ENCODE data around the gene JAKMIP2. TPM values are rescaled to one million over a fixed set of nuclear protein-coding genes. Genes with fewer than 3 reads are reported as not detected.
"Not testable (repeated sequence)": the region's sequence is repeated elsewhere in the genome, so short reads cannot be mapped to it uniquely, and the experiment has no call there.

The JAKMIP2 gene
- total and polyA plus RNA-seq, 2 donors (not counting 1 experiment from before 2014, with no cell fraction given) = 1.3 to 6.5 TPM

- Histone ChIP-seq H3K79me2 (ENCODE audit: control insufficient read depth, insufficient read depth, low read length) (no peaks in the 10 kb centered on the region), H3K4me3 (replicated peaks in 1 of 4; ENCODE audit: control extremely low read depth in 1 of 4, insufficient read depth in 1 of 4, low read depth in 3 of 4, low read length in 4 of 4) (no peak overlapping the region), H3K27ac (ENCODE audit: insufficient read depth, low read length) (no peak overlapping the region), H3K27me3 (ENCODE audit: control insufficient read depth, insufficient read depth, low read length) (no peaks in the 10 kb centered on the region), H3K9me3 (ENCODE audit: control insufficient read depth, insufficient read depth, low read depth, low read length) (no peaks in the 10 kb centered on the region), H3K36me3 (ENCODE audit: control insufficient read depth, insufficient read depth, low read length) (no peaks in the 10 kb centered on the region), H4K20me1 (ENCODE audit: control insufficient read depth, extremely low read depth, insufficient read depth, low read length) (no peaks in the 10 kb centered on the region), H3K9ac (ENCODE audit: insufficient read depth, low read length) (no peak overlapping the region), H3K4me1 (ENCODE audit: control insufficient read depth, extremely low read depth, insufficient read depth, low read length) (no peaks in the 10 kb centered on the region), H2AFZ (ENCODE audit: low read length) (no peak overlapping the region), H3K4me2 (ENCODE audit: extremely low read depth, insufficient read depth, low read length) (no peak overlapping the region)
- no peak for TF ChIP-seq CTCF (conservative IDR thresholded peaks at IDR 0.05 in 1 of 2, IDR thresholded peaks at IDR 0.05 in 1 of 2; ENCODE audit: low read depth in 1 of 2, low read length in 2 of 2)
- no peak for TF ChIP-seq EZH2 (IDR thresholded peaks at IDR 0.05; ENCODE audit: low read length, missing control alignments)
- DNase-seq (ENCODE audit: low read depth in 2 of 2) = no peak
These were observed 43.8 kb upstream of the JAKMIP2 start for GRCh38 chr5:147826361-147826760.

DNA sequence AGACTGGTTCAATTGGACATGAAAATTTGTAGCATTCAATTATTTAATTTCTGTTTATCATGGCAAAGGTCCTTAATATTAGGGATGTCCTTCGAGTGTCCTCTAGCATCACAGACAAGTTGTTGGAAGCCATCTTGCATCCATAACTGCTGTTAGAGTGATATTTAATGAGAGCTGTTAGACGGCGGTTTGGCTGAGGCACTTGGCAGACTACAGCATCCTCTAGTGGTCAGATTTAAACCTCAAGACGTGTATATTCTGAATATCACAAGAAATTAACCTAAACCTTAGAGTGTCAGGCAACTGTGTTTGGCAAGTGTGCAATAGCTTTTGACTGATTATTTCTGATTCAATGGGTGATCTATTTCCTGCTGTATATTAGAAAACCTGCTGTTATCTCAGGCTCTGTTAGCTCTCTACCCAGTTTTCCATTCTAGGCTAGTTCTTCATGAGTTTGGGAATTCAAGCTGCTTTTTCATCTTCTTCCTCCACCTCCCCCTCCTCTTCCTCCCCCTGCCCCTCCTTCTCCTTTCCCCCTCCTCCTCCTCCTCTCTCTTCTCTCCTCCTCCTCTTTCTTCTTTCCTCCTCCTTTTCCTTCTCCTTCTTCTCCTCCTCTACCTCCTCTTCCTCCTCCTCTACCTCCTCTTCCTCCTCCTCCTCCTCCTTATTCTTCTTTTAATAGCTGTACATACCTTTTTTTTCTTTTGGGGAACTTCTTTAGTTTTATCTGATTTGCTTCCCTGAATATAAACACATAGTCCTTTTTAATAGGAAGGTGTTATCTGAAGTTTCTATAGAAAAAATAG lies 40.4 kb upstream of the JAKMIP2 start:
- Histone ChIP-seq H3K9me3 (ENCODE audit: control insufficient read depth, insufficient read depth, low read depth, low read length) (no peaks in the 10 kb centered on the region), H3K79me2 (ENCODE audit: control insufficient read depth, insufficient read depth, low read length) (no peaks in the 10 kb centered on the region), H2AFZ (ENCODE audit: low read length) (no peak overlapping the region), H3K4me1 (ENCODE audit: control insufficient read depth, extremely low read depth, insufficient read depth, low read length) (no peaks in the 10 kb centered on the region), H3K9ac (ENCODE audit: insufficient read depth, low read length) (no peak overlapping the region), H3K27me3 (ENCODE audit: control insufficient read depth, insufficient read depth, low read length) (no peaks in the 10 kb centered on the region), H3K4me3 (replicated peaks in 1 of 4; ENCODE audit: control extremely low read depth in 1 of 4, insufficient read depth in 1 of 4, low read depth in 3 of 4, low read length in 4 of 4) (no peak overlapping the region), H3K4me2 (ENCODE audit: extremely low read depth, insufficient read depth, low read length) (no peak overlapping the region), H3K36me3 (ENCODE audit: control insufficient read depth, insufficient read depth, low read length) (no peaks in the 10 kb centered on the region), H3K27ac (ENCODE audit: insufficient read depth, low read length) (no peak overlapping the region), H4K20me1 (ENCODE audit: control insufficient read depth, extremely low read depth, insufficient read depth, low read length) (no peaks in the 10 kb centered on the region)
- peak; percentile 59 to 85 for DNase-seq (ENCODE audit: low read depth in 2 of 2)
- peak; percentile 96 to 97 for TF ChIP-seq CTCF (conservative IDR thresholded peaks at IDR 0.05 in 1 of 2, IDR thresholded peaks at IDR 0.05 in 1 of 2; ENCODE audit: low read depth in 1 of 2, low read length in 2 of 2)
- TF ChIP-seq EZH2 (IDR thresholded peaks at IDR 0.05; ENCODE audit: low read length, missing control alignments) = no peak

DNA sequence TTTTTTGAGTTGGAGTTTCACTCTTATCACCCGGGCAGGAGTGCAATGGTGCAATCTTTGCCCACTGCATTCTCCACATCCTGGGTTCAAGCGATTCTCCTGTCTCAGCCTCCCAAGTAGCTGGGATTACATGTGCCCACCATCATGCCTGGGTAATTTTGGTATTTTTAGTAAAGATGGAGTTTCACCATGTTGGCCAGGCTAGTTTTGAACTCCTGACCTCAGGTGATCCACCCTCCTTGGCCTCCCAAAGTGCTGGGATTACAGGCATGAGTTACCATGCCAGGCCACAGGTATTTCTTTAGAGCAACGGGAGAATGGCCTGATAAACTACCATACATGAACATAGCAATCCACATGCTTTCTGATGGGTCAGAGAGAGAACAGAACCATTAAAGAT lies 39.7 kb upstream of the JAKMIP2 start:
- H3K27ac ChIP-seq (ENCODE audit: insufficient read depth, low read length); H3K36me3 ChIP-seq (ENCODE audit: control insufficient read depth, insufficient read depth, low read length); H3K9ac ChIP-seq (ENCODE audit: insufficient read depth, low read length); H4K20me1 ChIP-seq (ENCODE audit: control insufficient read depth, extremely low read depth, insufficient read depth, low read length); H2AFZ ChIP-seq (ENCODE audit: low read length); H3K4me1 ChIP-seq (ENCODE audit: control insufficient read depth, extremely low read depth, insufficient read depth, low read length); H3K9me3 ChIP-seq (ENCODE audit: control insufficient read depth, insufficient read depth, low read depth, low read length); DNase-seq (ENCODE audit: low read depth in 2 of 2); H3K79me2 ChIP-seq (ENCODE audit: control insufficient read depth, insufficient read depth, low read length); H3K27me3 ChIP-seq (ENCODE audit: control insufficient read depth, insufficient read depth, low read length); H3K4me2 ChIP-seq (ENCODE audit: extremely low read depth, insufficient read depth, low read length); H3K4me3 ChIP-seq (replicated peaks in 1 of 4; ENCODE audit: control extremely low read depth in 1 of 4, insufficient read depth in 1 of 4, low read depth in 3 of 4, low read length in 4 of 4): not testable (repeated sequence)
